Measurements from ENCODE around the gene KLHL2.

DNA sequence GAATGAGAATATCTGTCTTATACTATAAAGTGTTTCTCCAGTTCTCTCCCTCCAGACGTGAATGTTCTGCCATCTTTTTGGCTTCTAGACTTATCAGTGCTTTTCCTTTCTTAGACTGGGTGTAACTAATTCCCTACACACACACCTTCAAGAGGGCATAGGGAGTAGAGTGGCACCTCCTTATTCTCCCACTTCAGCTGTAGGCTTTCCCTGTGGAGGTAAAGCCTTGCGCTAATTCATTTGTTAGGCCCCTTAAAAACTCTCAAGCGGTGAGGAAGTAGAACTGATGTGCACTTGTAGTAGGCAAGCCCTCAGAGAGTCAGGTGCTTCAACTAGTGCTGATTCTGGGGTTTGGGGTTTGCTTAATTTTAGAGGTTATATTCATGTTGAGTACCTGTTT is 10.0 kb downstream of the KLHL2 start:
- TF ChIP-seq, protein P1, sequence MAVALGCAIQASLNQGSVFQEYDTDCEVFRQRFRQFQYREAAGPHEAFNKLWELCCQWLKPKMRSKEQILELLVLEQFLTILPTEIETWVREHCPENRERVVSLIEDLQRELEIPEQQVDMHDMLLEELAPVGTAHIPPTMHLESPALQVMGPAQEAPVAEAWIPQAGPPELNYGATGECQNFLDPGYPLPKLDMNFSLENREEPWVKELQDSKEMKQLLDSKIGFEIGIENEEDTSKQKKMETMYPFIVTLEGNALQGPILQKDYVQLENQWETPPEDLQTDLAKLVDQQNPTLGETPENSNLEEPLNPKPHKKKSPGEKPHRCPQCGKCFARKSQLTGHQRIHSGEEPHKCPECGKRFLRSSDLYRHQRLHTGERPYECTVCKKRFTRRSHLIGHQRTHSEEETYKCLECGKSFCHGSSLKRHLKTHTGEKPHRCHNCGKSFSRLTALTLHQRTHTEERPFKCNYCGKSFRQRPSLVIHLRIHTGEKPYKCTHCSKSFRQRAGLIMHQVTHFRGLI (tag by site-specific recombination; IDR thresholded peaks at IDR 0.05), result no peak
- TF ChIP-seq ZNF707 (tag by site-specific recombination; IDR thresholded peaks at IDR 0.05) (no peak), ZFP41 (tag by site-specific recombination; IDR thresholded peaks at IDR 0.05; ENCODE audit: borderline replicate concordance) (no peak), ZBTB7A (tag by site-specific recombination; IDR thresholded peaks at IDR 0.05; ENCODE audit: low read depth) (no peak), KLF7 (tag by site-specific recombination; IDR thresholded peaks at IDR 0.05; ENCODE audit: borderline replicate concordance) (no peak), RBAK (tag by site-specific recombination; IDR thresholded peaks at IDR 0.05) (no peak), YY1 (tag by site-specific recombination; IDR thresholded peaks at IDR 0.05) (no peak), ZNF670 (tag by site-specific recombination; IDR thresholded peaks at IDR 0.05; ENCODE audit: low read depth) (no peak), ZNF121 (tag by site-specific recombination; IDR thresholded peaks at IDR 0.05) (no peak)
- TF ChIP-seq, protein P2, sequence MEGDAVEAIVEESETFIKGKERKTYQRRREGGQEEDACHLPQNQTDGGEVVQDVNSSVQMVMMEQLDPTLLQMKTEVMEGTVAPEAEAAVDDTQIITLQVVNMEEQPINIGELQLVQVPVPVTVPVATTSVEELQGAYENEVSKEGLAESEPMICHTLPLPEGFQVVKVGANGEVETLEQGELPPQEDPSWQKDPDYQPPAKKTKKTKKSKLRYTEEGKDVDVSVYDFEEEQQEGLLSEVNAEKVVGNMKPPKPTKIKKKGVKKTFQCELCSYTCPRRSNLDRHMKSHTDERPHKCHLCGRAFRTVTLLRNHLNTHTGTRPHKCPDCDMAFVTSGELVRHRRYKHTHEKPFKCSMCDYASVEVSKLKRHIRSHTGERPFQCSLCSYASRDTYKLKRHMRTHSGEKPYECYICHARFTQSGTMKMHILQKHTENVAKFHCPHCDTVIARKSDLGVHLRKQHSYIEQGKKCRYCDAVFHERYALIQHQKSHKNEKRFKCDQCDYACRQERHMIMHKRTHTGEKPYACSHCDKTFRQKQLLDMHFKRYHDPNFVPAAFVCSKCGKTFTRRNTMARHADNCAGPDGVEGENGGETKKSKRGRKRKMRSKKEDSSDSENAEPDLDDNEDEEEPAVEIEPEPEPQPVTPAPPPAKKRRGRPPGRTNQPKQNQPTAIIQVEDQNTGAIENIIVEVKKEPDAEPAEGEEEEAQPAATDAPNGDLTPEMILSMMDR (tag by site-specific recombination; IDR thresholded peaks at IDR 0.05), result no peak

Measured in HEK293 (cell line).